ENCODE results near the gene MT1HL1.
A peak's percentile ranks its signal among the peaks of the same experiment; 100 is the strongest.
"Not testable (repeated sequence)": the region's sequence is repeated elsewhere in the genome, so short reads cannot be mapped to it uniquely, and the experiment has no call there.

MT1HL1 gene

GRCh38 chr1:236989290-236990051, 14.8 kb downstream of the MT1HL1 start:
- TF ChIP-seq CTCF (IDR thresholded peaks at IDR 0.05) = no peak
- DNase-seq = no peak
- Histone ChIP-seq H3K36me3 (no peaks in the 10 kb centered on the region), H3K27ac (no peak overlapping the region), H3K9me3 (peaks cover 0 to 5% (median 2%) of the 10 kb centered on the region in 3 donors), H3K4me3 (no peak overlapping the region), H3K4me1 (no peaks in the 10 kb centered on the region), H3K27me3 (no peaks in the 10 kb centered on the region)
- intact Hi-C loops (cut with DNase I; ENCODE audit: low total_unique reads) = no loop called here

GRCh38 chr1:236983818-236984217, 20.4 kb downstream of the MT1HL1 start:
- no peak for TF ChIP-seq CTCF (IDR thresholded peaks at IDR 0.05)
- H3K27ac ChIP-seq = no peak overlapping the region
- intact Hi-C loops (cut with DNase I; ENCODE audit: low total_unique reads) = no loop called here

GRCh38 chr1:236982380-236982779, 21.9 kb downstream of the MT1HL1 start:
- no peaks in the 10 kb centered on the region for H3K9me3 ChIP-seq
- no peaks in the 10 kb centered on the region for H3K27me3 ChIP-seq
- H3K4me3 ChIP-seq = no peak overlapping the region
- no peak overlapping the region for H3K27ac ChIP-seq
- TF ChIP-seq CTCF (IDR thresholded peaks at IDR 0.05) = no peak
- intact Hi-C loops (cut with DNase I; ENCODE audit: low total_unique reads) = no loop called here
- peaks cover 0 to 26% (median 2%) of the 10 kb centered on the region in 4 donors for H3K4me1 ChIP-seq
- H3K36me3 ChIP-seq = no peaks in the 10 kb centered on the region
- DNase-seq = no peak

More at GRCh38 chr1:236983818-236984217, 20.4 kb downstream of the MT1HL1 start:
- Histone ChIP-seq H3K4me3 (no peak overlapping the region), H3K9me3 (no peaks in the 10 kb centered on the region), H3K4me1 (peaks cover 0 to 26% (median 2%) of the 10 kb centered on the region in 4 donors), H3K27me3 (no peaks in the 10 kb centered on the region), H3K36me3 (no peaks in the 10 kb centered on the region)
- DNase-seq = no peak

- H3K27me3 ChIP-seq; intact Hi-C loops (cut with DNase I; ENCODE audit: low total_unique reads); H3K36me3 ChIP-seq; H3K9me3 ChIP-seq; DNase-seq; H3K4me3 ChIP-seq: not testable (repeated sequence)
- Histone ChIP-seq H3K4me1 (peaks cover 0 to 26% (median 2%) of the 10 kb centered on the region in 4 donors), H3K27ac (peak overlapping the region; percentile 43 to 55)
Measured at GRCh38 chr1:236981431-236981830, 22.8 kb downstream of the MT1HL1 start.

GRCh38 chr1:236980673-236981072, 23.6 kb downstream of the MT1HL1 start:
- H3K4me3 ChIP-seq = no peak overlapping the region
- no peak for DNase-seq
- no peaks in the 10 kb centered on the region for H3K27me3 ChIP-seq
- intact Hi-C loops (cut with DNase I; ENCODE audit: low total_unique reads) = no loop called here
- TF ChIP-seq CTCF (IDR thresholded peaks at IDR 0.05) = no peak
- H3K4me1 ChIP-seq = peaks cover 0 to 26% (median 2%) of the 10 kb centered on the region in 4 donors
- H3K36me3 ChIP-seq = no peaks in the 10 kb centered on the region
- peak overlapping the region; percentile 43 to 55 for H3K27ac ChIP-seq
- H3K9me3 ChIP-seq = no peaks in the 10 kb centered on the region

GRCh38 chr1:236979149-236979900, 24.9 kb downstream of the MT1HL1 start:
- DNase-seq = no peak
- Histone ChIP-seq H3K27me3 (no peaks in the 10 kb centered on the region), H3K4me3 (no peak overlapping the region), H3K36me3 (no peaks in the 10 kb centered on the region), H3K27ac (peak overlapping the region in 1 of 2 donors; percentile 21), H3K9me3 (no peaks in the 10 kb centered on the region), H3K4me1 (peaks cover 0 to 26% (median 2%) of the 10 kb centered on the region in 4 donors)
- intact Hi-C loops (cut with DNase I; ENCODE audit: low total_unique reads) = no loop called here
- no peak for TF ChIP-seq CTCF (IDR thresholded peaks at IDR 0.05)
